ENCODE measurements around the gene RPL38.

The RPL38 gene

DNA sequence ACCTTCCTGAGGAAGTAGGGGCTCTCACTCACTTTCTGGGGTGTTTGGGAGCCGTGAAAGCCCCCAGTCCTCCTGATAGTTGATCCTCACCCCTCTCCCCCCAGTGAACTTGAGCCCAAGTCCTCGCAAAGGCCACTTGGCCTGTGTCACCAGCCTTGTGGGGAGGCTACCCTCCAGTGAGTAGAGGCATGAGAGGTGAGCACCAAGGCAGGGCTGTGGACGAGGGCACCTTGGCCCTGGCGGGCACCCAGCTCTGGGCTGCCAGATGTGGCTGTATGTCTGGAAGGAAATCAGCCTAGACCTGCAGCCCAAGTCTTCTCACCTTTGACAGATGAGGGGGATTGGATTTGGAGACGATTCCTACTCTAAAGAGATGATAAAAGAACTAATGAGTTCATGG, 13.0 kb downstream of the RPL38 start:
- Histone ChIP-seq H3K4me1 (peaks cover 50 to 70% (median 57%) of the 10 kb centered on the region in 10 experiments), H3K27ac (peak overlapping the region in 3 of 11 experiments; percentile 11 to 49 (median 24); a peak in 5 of 22 replicates), H3K4me3 (no peak overlapping the region), H3K4me2 (peak overlapping the region; percentile 90 to 100 (median 96)), H3K9ac (peak overlapping the region in 4 of 11 experiments; percentile 7 to 41 (median 26); a peak in 3 of 22 replicates), H3K27me3 (no peaks in the 10 kb centered on the region; a peak in 1 of 22 replicates), H3K9me3 (replicated peaks in 1 of 11) (no peaks in the 10 kb centered on the region), H3K36me3 (peaks cover 0 to 5% (median 0%) of the 10 kb centered on the region in 11 experiments; a peak in 10 of 22 replicates), H4K20me1 (peaks cover 29 to 83% (median 57%) of the 10 kb centered on the region in 11 experiments; a peak in 21 of 22 replicates)
- TF ChIP-seq Cebpa-rat (IDR thresholded peaks at IDR 0.05), result no peak

DNA sequence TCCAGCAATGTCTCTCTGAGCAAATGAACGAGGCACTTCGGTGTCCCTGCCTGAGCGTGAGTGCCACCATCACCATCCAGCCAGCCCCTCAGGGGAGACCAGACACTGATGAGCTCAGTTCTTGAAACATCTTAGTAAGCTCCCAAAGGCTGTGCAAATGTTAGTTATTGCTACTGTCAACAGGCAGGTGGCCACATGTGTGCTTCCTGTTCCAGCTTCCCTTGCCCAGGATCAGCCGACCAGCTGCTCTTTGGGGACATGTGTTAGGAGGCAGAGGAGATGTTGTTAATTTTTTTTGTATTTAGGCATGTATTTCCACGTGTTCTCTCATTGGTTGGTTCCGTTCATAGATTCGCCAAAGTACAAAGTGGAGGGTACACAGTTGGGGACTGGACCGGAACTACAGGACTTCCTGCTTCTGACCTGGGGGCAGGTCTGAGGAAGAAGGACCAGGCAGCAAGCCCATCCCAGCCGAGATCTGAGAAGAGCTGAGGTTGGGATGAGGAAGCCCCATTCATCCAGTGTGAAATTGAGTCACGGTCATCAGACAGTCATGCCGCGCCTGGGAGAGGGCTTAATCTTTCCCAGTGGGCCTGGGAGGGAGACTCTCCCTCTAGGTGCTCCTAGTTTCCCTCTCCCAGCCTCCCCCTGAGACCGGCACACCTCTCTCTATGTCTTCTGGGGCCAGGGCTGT, 13.7 kb downstream of the RPL38 start:
- peaks cover 43 to 63% (median 50%) of the 10 kb centered on the region in 10 experiments for H3K4me1 ChIP-seq
- H3K27me3 ChIP-seq, result no peaks in the 10 kb centered on the region; a peak in 1 of 22 replicates
- H3K36me3 ChIP-seq, result peaks cover 0 to 9% (median 2%) of the 10 kb centered on the region in 11 experiments; a peak in 9 of 22 replicates
- peaks cover 25 to 78% (median 55%) of the 10 kb centered on the region in 11 experiments; a peak in 19 of 22 replicates for H4K20me1 ChIP-seq
- H3K27ac ChIP-seq, result peak overlapping the region in 5 of 11 experiments; percentile 13 to 45 (median 24); a peak in 5 of 22 replicates
- no peaks in the 10 kb centered on the region for H3K9me3 ChIP-seq (replicated peaks in 1 of 11)
- peak overlapping the region; percentile 90 to 100 (median 96) for H3K4me2 ChIP-seq
- H3K9ac ChIP-seq, result peak overlapping the region in 4 of 11 experiments; percentile 7 to 41 (median 32); a peak in 3 of 22 replicates
- no peak for TF ChIP-seq Cebpa-rat (IDR thresholded peaks at IDR 0.05)
- no peak overlapping the region for H3K4me3 ChIP-seq

DNA sequence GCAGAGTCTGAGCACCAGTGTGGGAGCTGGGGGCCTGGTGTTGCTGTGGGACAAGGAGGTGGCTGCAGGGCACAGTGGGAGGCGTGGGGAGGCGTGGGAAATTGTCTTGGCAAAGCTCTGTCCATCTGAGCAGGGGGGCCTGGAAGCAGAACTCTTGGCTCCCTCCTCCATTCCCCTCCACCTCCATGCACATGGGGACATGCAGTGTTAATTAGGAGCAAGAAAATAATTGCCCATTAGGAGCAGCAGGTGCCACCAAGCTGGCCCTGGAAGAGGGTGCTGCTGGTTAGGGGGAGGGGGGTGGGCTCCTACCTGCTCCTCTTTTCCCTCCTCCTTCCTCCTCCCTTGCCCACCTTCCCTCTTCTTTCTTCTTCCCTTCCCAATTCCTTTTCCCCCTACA, 14.4 kb downstream of the RPL38 start:
- Histone ChIP-seq H3K4me3 (no peak overlapping the region), H4K20me1 (peaks cover 25 to 76% (median 48%) of the 10 kb centered on the region in 11 experiments; a peak in 18 of 22 replicates), H3K27me3 (no peaks in the 10 kb centered on the region), H3K4me1 (peaks cover 38 to 56% (median 43%) of the 10 kb centered on the region in 10 experiments), H3K9me3 (replicated peaks in 1 of 11) (no peaks in the 10 kb centered on the region), H3K27ac (peak overlapping the region in 2 of 11 experiments; percentile 18 to 45; a peak in 1 of 22 replicates), H3K36me3 (peaks cover 0 to 16% (median 9%) of the 10 kb centered on the region in 11 experiments; a peak in 11 of 22 replicates), H3K9ac (no peak overlapping the region), H3K4me2 (peak overlapping the region in 9 of 11 experiments; percentile 90 to 100 (median 96); a peak in 12 of 22 replicates)
- TF ChIP-seq Cebpa-rat (IDR thresholded peaks at IDR 0.05), result no peak

DNA sequence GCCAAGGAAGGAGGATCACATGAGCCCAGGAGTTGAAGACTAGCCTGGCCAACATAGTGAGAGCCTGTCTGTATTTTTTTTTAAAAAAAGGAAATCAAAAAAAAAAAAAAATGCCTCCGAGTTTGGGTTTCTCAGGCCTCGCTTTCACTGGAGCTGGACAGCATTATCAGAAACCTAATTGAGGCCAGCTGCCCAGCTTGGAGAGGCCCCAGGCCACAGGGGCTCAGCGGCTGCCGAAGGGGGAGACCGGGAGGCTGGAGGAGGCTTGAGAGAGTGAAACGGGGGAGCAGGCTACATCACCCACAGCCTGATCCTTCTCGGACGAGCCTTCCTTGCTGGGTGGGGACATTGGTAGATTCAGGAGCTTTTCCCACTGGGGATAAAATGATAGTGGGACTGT, 15.0 kb downstream of the RPL38 start:
- Histone ChIP-seq H3K27me3 (no peaks in the 10 kb centered on the region), H3K4me2 (no peak overlapping the region), H3K4me1 (peaks cover 38 to 56% (median 41%) of the 10 kb centered on the region in 10 experiments), H3K36me3 (peaks cover 0 to 17% (median 10%) of the 10 kb centered on the region in 11 experiments; a peak in 16 of 22 replicates), H3K4me3 (no peak overlapping the region), H3K27ac (no peak overlapping the region), H3K9me3 (replicated peaks in 1 of 11) (no peaks in the 10 kb centered on the region), H3K9ac (no peak overlapping the region), H4K20me1 (peaks cover 25 to 73% (median 47%) of the 10 kb centered on the region in 11 experiments; a peak in 18 of 22 replicates)
- no peak for TF ChIP-seq Cebpa-rat (IDR thresholded peaks at IDR 0.05)

DNA sequence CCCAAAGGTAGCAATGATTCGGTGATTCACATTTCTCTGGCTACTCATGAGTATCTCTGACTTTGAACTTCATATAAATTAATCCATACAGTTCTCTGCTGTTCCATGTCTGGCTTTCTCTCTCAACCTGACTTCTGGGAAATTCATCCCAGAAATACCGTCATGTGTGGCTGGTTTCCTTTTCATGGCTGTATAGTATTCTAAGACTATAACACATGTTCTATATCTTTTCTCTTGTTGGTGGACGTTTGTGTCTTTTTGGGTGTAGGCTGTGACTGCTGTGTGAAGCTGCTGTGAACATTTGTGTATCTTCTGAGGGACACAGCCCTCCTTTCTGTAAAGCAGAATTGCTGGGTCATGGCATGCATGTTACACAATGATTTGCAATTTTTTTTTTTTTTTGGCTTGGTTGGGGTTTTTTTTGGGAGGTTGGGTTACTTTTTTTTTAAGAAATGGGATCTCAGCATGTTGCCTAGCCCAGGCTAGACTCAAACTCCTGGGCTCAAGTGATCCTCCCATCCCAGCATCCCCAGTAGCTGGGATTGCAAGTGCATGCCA, 16.2 kb downstream of the RPL38 start:
- Histone ChIP-seq H3K4me3 (no peak overlapping the region), H3K27me3 (no peaks in the 10 kb centered on the region), H3K9me3 (replicated peaks in 1 of 11) (no peaks in the 10 kb centered on the region), H3K4me2 (peak overlapping the region in 3 of 11 experiments; percentile 5 to 33 (median 24); a peak in 3 of 22 replicates), H4K20me1 (peaks cover 25 to 65% (median 41%) of the 10 kb centered on the region in 11 experiments; a peak in 18 of 22 replicates), H3K27ac (peak overlapping the region in 1 of 11 experiments; percentile 46; a peak in 1 of 22 replicates), H3K4me1 (peaks cover 31 to 46% (median 32%) of the 10 kb centered on the region in 10 experiments), H3K36me3 (peaks cover 5 to 27% (median 21%) of the 10 kb centered on the region in 11 experiments; a peak in 16 of 22 replicates), H3K9ac (no peak overlapping the region; a peak in 1 of 22 replicates)
- no peak for TF ChIP-seq Cebpa-rat (IDR thresholded peaks at IDR 0.05)

DNA sequence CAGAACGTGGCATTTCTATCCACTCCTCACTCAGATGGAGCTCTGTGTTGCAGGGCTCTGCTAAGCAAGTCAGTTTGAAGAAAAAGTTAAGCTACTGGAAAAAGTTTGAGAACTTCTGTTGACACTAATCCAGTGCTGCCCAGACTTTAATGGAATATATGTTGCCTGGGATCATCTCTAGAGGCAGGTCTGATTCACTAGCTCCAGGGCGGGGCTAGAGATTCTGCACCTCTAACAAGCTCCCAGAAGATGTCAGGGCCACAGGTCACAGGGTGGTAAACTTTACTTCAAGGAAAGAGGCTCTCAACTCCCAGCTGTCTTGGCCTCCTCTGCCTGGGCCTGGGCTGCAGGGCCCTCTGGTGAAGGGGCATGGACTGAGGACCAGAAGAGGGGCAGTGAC, 16.7 kb downstream of the RPL38 start:
- Histone ChIP-seq H3K4me1 (peaks cover 25 to 40% (median 27%) of the 10 kb centered on the region in 10 experiments), H4K20me1 (peaks cover 19 to 59% (median 36%) of the 10 kb centered on the region in 11 experiments; a peak in 18 of 22 replicates), H3K9me3 (replicated peaks in 1 of 11) (no peaks in the 10 kb centered on the region), H3K27me3 (no peaks in the 10 kb centered on the region), H3K36me3 (peaks cover 5 to 31% (median 21%) of the 10 kb centered on the region in 11 experiments; a peak in 16 of 22 replicates), H3K9ac (no peak overlapping the region; a peak in 1 of 22 replicates), H3K4me3 (no peak overlapping the region), H3K27ac (peak overlapping the region in 1 of 11 experiments; percentile 46; a peak in 1 of 22 replicates), H3K4me2 (peak overlapping the region in 3 of 11 experiments; percentile 5 to 33 (median 24); a peak in 4 of 22 replicates)
- no peak for TF ChIP-seq Cebpa-rat (IDR thresholded peaks at IDR 0.05)

DNA sequence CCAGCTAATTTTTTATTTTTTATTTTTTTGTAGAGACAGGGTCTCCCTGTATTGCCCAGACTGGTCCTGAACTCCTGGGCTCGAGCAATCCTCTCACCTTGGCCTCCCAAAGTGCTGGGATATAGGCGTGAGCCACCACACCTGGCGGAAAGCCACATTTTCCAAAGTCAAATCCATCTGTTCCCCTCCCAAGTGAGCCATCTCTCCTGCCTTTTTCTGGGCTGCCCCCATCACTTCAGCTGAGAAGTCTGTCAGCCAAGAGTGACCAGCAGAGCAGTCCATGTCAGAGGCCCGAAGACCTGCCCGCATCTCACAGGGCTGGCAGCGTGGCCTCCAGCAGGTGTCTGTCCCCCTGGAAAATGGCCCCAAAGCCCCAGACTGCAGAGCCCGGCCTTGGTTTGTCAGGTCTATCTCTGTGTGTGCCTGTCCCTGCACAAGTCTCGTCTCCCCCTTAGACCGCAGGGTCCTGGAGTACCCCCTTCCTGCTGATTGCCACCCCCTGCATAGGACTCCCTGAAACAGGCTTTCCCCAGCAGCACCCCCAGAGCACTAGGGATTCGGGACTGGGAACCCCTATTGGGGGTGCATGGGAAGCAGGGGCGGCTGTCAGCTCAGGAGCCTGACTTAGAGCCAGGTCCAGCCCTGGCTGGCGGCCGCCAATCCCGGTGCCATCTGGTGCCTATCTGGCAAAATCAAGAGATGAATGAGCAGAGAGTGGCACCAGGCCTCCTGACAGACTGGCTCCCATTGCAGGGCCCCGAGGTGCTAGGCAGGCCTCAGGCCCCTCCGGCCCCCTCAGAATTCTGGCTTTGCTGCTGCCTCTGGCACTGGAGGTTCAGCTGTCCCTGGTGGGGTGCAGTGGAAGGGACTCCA, 17.7 kb downstream of the RPL38 start:
- Histone ChIP-seq H3K27ac (no peak overlapping the region; a peak in 1 of 22 replicates), H3K9me3 (replicated peaks in 1 of 11) (no peaks in the 10 kb centered on the region), H3K27me3 (no peaks in the 10 kb centered on the region), H3K9ac (0 out of 22 replicates have a peak overlapping the region, but pooled peaks of 1 of the 11 experiments have one; percentile 18), H3K36me3 (peaks cover 5 to 41% (median 26%) of the 10 kb centered on the region in 11 experiments; a peak in 16 of 22 replicates), H4K20me1 (peaks cover 13 to 59% (median 27%) of the 10 kb centered on the region in 11 experiments; a peak in 16 of 22 replicates), H3K4me2 (no peak overlapping the region), H3K4me3 (no peak overlapping the region), H3K4me1 (peaks cover 15 to 31% (median 20%) of the 10 kb centered on the region in 10 experiments)
- no peak for TF ChIP-seq Cebpa-rat (IDR thresholded peaks at IDR 0.05)

DNA sequence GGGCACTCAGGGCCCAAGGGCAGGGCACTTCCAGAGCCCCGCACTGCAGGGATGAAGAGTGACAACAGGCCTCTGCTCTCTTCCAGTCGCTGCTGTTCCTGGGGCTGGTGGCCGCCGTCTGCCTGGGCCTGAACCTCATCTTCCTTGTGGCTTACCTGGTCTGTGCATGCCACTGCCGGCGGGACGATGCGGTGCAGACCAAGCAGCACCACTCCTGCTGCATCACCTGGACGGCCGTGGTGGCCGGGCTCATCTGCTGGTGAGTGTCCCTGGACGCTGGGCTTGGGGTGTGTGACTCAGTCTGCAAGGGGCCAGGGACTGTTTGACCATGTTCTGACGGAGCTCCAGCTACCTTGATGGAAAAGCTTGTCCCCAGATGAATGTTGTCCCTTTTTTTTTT, 18.9 kb downstream of the RPL38 start:
- no peak overlapping the region for H3K9ac ChIP-seq
- H3K36me3 ChIP-seq, result peaks cover 5 to 45% (median 26%) of the 10 kb centered on the region in 11 experiments; a peak in 16 of 22 replicates
- peaks cover 3 to 50% (median 17%) of the 10 kb centered on the region in 11 experiments; a peak in 14 of 22 replicates for H4K20me1 ChIP-seq
- no peak overlapping the region for H3K4me2 ChIP-seq
- H3K27me3 ChIP-seq, result no peaks in the 10 kb centered on the region
- H3K27ac ChIP-seq, result no peak overlapping the region
- H3K4me3 ChIP-seq, result no peak overlapping the region
- peaks cover 3 to 25% (median 8%) of the 10 kb centered on the region in 10 experiments for H3K4me1 ChIP-seq
- H3K9me3 ChIP-seq (replicated peaks in 1 of 11), result no peaks in the 10 kb centered on the region
- no peak for TF ChIP-seq Cebpa-rat (IDR thresholded peaks at IDR 0.05)

Measured in BLaER1 treated with 17β-estradiol and CSF1 and Interleukin-3, amounts not matched to agents 10 nM and 100 nM (cell line).